Measurements from ENCODE around the gene APOBEC3B. TPM values are rescaled to one million over a fixed set of nuclear protein-coding genes. Genes with fewer than 3 reads are reported as not detected.
"Not testable (repeated sequence)": the region's sequence is repeated elsewhere in the genome, so short reads cannot be mapped to it uniquely, and the experiment has no call there.

Gene APOBEC3B
- total and polyA plus RNA-seq, 2 of the 8 experiments (the other 6 are each of a cell fraction or from before 2014, with no cell fraction given), result 14.2 to 74.9 TPM

DNA sequence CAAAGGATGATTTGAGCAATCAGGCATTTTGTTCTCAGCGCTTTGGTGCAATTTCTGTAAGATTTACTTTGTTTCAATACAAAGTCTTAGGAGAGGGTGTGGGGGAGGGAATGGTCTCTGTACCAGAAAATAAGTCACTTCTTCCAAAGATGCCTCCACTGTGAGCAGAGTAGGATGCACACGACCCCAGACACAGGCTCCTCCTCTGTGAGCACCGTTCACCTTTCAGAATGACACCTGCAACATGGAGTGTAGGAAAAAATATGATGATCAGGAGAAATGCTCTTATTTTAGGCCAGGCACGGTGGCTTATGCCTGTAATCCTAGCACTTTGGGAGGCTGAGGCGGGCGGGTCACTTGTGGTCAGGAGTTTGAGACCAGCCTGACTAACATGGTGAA is 32.6 kb downstream of the APOBEC3B start:
- ChIA-PET POLR2A (ENCODE audit: partially characterized antibody) (interaction anchor here (0.9 to 2.7 kb wide), 2 partner anchors 11 to 144 kb away, joined by 3 to 12 read pairs; no protein-coding TSS in a partner anchor), CTCF (ENCODE audit: partially characterized antibody) (interaction anchor here (0.6 to 1.3 kb wide), 7 partner anchors 10 to 121 kb away, joined by 3 to 5 read pairs (median 3); no protein-coding TSS in a partner anchor)
- Histone ChIP-seq H2BK5ac (ENCODE audit: low read depth, low read length) (peak overlapping the region; percentile 92; the same call in 1 of the 2 replicates), H3K18ac (ENCODE audit: extremely low read depth, low read length) (peak overlapping the region; percentile 93), H4K5ac (ENCODE audit: insufficient read length, low read depth, low read length) (peak overlapping the region; percentile 76), H2BK120ac (replicated peaks; ENCODE audit: low read depth, low read length) (peak overlapping the region; percentile 95), H3K4me2 (ENCODE audit: insufficient read depth in 1 of 2, low read depth in 2 of 2, low read length in 2 of 2) (peak overlapping the region; percentile 53 to 63), H2BK12ac (ENCODE audit: low read depth, low read length) (peak overlapping the region; percentile 80; the same call in 1 of the 2 replicates), H3K4me1 (replicated peaks in 1 of 4; ENCODE audit: control insufficient read depth in 3 of 4, insufficient read depth in 4 of 4, low read length in 3 of 4) (peaks cover 2 to 34% (median 20%) of the 10 kb centered on the region in 4 experiments), H3K4me3 (ENCODE audit: extremely low read depth in 1 of 4, insufficient read depth in 2 of 4, low read depth in 3 of 4, low read length in 4 of 4) (peak overlapping the region in 1 of 4 experiments; percentile 48; a peak in 3 of 8 replicates), H3K79me2 (ENCODE audit: control insufficient read depth in 1 of 2, insufficient read depth in 2 of 2, low read length in 2 of 2) (peaks cover 0 to 13% of the 10 kb centered on the region in 2 experiments; a peak in 2 of 4 replicates), H4K91ac (replicated peaks; ENCODE audit: insufficient read length, low read length) (peak overlapping the region; percentile 91)
- H2BK20ac ChIP-seq (ENCODE audit: low read length); H3K79me1 ChIP-seq (ENCODE audit: low read depth, low read length); H3K27me3 ChIP-seq (replicated peaks in 1 of 4; ENCODE audit: control insufficient read depth in 3 of 4, extremely low read depth in 1 of 4, insufficient read depth in 3 of 4, low read length in 3 of 4); FAIRE-seq; H3K56ac ChIP-seq (replicated peaks; ENCODE audit: insufficient read length, low read depth, low read length); H3K4ac ChIP-seq (replicated peaks; ENCODE audit: insufficient read length, low read depth, low read length); H3K23ac ChIP-seq (ENCODE audit: insufficient read length); H4K8ac ChIP-seq (ENCODE audit: extremely low read depth, insufficient read depth, low read length); H3K14ac ChIP-seq (ENCODE audit: insufficient read length); H3K23me2 ChIP-seq (ENCODE audit: low read depth, low read length); H3K27ac ChIP-seq (ENCODE audit: low read depth, low read length); H2AK5ac ChIP-seq (ENCODE audit: low read depth, low read length); H4K20me1 ChIP-seq (replicated peaks in 1 of 2; ENCODE audit: control insufficient read depth in 1 of 2, insufficient read depth in 2 of 2, low read length in 2 of 2); H3K9ac ChIP-seq (replicated peaks in 1 of 4; ENCODE audit: extremely low read depth in 1 of 4, low read depth in 3 of 4, low read length in 3 of 4); H2BK15ac ChIP-seq (ENCODE audit: low read length); H2AFZ ChIP-seq (ENCODE audit: low read length); H3K9me3 ChIP-seq (ENCODE audit: insufficient read depth in 2 of 2, low read depth in 1 of 2, low read length in 1 of 2); DNase-seq (ENCODE audit: low read depth in 1 of 2, low spot score in 2 of 2); H3K36me3 ChIP-seq (ENCODE audit: control insufficient read depth in 2 of 4, insufficient read depth in 4 of 4, low read length in 3 of 4): not testable (repeated sequence)
- WGBS, 2 experiments (ENCODE audit: extremely low coverage in 1 of 2, insufficient coverage in 1 of 2, insufficient read length in 1 of 2, insufficient replicate concordance in 2 of 2, low coverage in 1 of 2, low lambda C conversion rate in 2 of 2, missing lambda C conversion rate in 1 of 2), result 65% methylated on average over 6 of the region's 6 CpGs; no CpG with 5 or more reads in 1 of the 2 experiments
